Parathyroid adenoma (tissue), 2 donors: ENCODE data around the gene PROX2.

ENCODE experiments used
- H2AFZ ChIP-seq: fragments of 300-600 bp; sonication (generic); one replicate; pipeline ENCODE4 v1.7.0; 2017; ENCODE audit warnings: antibody characterized with exemption, mild to moderate bottlenecking
- H3K27ac ChIP-seq: fragments of 300-600 bp; sonication (generic); one replicate; pipeline ENCODE4 v1.7.0; 2017
- H3K27me3 ChIP-seq: fragments of 300-600 bp; sonication (generic); one replicate; pipeline ENCODE4 v1.7.0; 2017; ENCODE audit warnings: low read length; ENCODE audit not compliant: control insufficient read depth, insufficient read depth
- H3K36me3 ChIP-seq: fragments of 300-600 bp; sonication (generic); one replicate; pipeline ENCODE4 v1.7.0; 2017; ENCODE audit warnings: low read length; ENCODE audit not compliant: control insufficient read depth, insufficient read depth
- H3K4me1 ChIP-seq: fragments of 300-600 bp; sonication (generic); one replicate; pipeline ENCODE4 v1.7.0; 2017; ENCODE audit warnings: control low read depth
- H3K4me2 ChIP-seq: fragments of 300-600 bp; sonication (generic); one replicate; pipeline ENCODE4 v1.7.0; 2017; ENCODE audit warnings: low read length
- H3K4me3 ChIP-seq: fragments of 300-600 bp; sonication (generic); one replicate; pipeline ENCODE4 v1.7.0; 2017; ENCODE audit warnings: low read depth, low read length
- H3K79me2 ChIP-seq: fragments of 300-600 bp; sonication (generic); one replicate; pipeline ENCODE4 v1.7.0; 2017; ENCODE audit warnings: control low read depth
- H3K9ac ChIP-seq: fragments of 300-600 bp; sonication (generic); one replicate; pipeline ENCODE4 v1.7.0; 2017; ENCODE audit warnings: mild to moderate bottlenecking
- H3K9me3 ChIP-seq: fragments of 300-600 bp; sonication (generic); one replicate; pipeline ENCODE4 v1.7.0; 2017; ENCODE audit warnings: low read length; ENCODE audit not compliant: control insufficient read depth
- TF ChIP-seq, protein P1 (sequence below): fragments of 300-600 bp; sonication (generic); IDR thresholded peaks from one replicate; pipeline ENCODE4 v1.7.0; 2017; ENCODE audit warnings: antibody characterized with exemption, mild to moderate bottlenecking
- donor health status: primary hyperparathyroidism.

PROX2 gene

DNA sequence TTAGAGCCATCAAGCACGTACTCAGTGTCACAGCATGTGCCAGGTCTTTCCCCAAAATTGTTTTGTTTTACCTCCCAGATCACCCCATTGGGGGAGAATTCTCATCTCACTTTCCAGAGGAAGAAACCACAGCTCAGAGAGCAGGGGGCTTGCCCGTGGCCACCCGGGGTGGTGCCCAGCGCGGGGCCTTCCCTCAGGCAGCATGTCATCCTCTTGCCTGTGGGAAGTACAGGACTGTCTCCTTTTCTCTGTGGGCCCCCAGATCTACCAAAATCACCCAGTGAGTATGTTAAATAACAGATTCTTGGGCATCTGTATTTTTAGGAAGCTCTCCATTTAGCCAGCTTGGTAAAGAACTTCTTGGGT, 41.2 kb upstream of the PROX2 start:
- no peaks in the 10 kb centered on the region for H3K79me2 ChIP-seq
- H3K4me2 ChIP-seq: no peak overlapping the region
- no peak overlapping the region for H3K9ac ChIP-seq

DNA sequence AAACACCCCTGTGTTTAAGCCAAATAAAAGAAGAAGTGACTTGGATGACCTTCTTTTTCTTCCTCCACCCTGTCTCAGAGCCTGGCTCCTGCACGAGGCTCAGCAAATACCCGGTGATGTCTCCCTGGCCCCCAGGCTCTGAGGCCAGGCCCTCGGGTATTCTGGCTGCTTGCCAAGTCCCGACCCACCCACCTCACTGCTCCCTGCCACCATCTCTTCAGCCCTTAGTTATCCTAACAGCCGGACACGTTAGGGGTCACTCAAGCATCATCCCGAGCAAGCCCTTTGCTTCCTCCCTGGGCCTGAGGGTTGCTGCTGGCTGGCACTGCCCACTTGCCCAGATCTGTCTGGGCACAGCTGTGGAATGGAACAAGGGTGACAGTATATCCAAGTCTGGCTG, 39.9 kb upstream of the PROX2 start:
- TF ChIP-seq, protein P1, sequence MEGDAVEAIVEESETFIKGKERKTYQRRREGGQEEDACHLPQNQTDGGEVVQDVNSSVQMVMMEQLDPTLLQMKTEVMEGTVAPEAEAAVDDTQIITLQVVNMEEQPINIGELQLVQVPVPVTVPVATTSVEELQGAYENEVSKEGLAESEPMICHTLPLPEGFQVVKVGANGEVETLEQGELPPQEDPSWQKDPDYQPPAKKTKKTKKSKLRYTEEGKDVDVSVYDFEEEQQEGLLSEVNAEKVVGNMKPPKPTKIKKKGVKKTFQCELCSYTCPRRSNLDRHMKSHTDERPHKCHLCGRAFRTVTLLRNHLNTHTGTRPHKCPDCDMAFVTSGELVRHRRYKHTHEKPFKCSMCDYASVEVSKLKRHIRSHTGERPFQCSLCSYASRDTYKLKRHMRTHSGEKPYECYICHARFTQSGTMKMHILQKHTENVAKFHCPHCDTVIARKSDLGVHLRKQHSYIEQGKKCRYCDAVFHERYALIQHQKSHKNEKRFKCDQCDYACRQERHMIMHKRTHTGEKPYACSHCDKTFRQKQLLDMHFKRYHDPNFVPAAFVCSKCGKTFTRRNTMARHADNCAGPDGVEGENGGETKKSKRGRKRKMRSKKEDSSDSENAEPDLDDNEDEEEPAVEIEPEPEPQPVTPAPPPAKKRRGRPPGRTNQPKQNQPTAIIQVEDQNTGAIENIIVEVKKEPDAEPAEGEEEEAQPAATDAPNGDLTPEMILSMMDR: no peak
- H3K4me1 ChIP-seq: no peaks in the 10 kb centered on the region
- no peaks in the 10 kb centered on the region for H3K9me3 ChIP-seq
- no peaks in the 10 kb centered on the region for H3K36me3 ChIP-seq
- no peak overlapping the region for H3K4me3 ChIP-seq
- H3K27me3 ChIP-seq: no peaks in the 10 kb centered on the region
- no peak overlapping the region for H3K9ac ChIP-seq
- no peak overlapping the region for H3K27ac ChIP-seq
- no peaks in the 10 kb centered on the region for H3K79me2 ChIP-seq
- H3K4me2 ChIP-seq: no peak overlapping the region
- H2AFZ ChIP-seq: no peak overlapping the region

More for the DNA sequence above, 41.2 kb upstream of the PROX2 start:
- H3K27me3 ChIP-seq: no peaks in the 10 kb centered on the region
- H2AFZ ChIP-seq: no peak overlapping the region
- H3K36me3 ChIP-seq: no peaks in the 10 kb centered on the region
- TF ChIP-seq, protein P1: no peak
- H3K4me3 ChIP-seq: no peak overlapping the region
- H3K9me3 ChIP-seq: no peaks in the 10 kb centered on the region
- H3K27ac ChIP-seq: no peak overlapping the region
- H3K4me1 ChIP-seq: no peaks in the 10 kb centered on the region

DNA sequence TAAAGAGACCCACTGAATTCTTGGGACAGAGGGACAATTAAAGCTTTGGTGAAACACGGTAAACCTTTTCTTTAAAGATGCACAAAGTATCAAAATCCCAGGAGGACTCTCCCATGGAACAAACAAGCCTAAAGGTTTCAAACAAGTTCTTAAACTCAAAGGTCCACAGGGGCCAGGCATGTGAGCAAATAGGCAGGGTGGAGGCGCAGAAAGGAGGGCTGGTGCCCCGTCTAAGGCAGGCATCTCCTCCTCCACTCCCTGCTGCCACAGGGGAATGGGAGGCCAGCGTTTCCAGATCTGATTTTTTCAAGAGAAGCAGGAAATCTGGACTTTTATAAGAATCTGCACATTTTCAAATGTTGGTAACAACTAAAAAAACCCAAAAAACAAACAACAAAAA, 39.5 kb upstream of the PROX2 start:
- no peak overlapping the region for H3K27ac ChIP-seq

DNA sequence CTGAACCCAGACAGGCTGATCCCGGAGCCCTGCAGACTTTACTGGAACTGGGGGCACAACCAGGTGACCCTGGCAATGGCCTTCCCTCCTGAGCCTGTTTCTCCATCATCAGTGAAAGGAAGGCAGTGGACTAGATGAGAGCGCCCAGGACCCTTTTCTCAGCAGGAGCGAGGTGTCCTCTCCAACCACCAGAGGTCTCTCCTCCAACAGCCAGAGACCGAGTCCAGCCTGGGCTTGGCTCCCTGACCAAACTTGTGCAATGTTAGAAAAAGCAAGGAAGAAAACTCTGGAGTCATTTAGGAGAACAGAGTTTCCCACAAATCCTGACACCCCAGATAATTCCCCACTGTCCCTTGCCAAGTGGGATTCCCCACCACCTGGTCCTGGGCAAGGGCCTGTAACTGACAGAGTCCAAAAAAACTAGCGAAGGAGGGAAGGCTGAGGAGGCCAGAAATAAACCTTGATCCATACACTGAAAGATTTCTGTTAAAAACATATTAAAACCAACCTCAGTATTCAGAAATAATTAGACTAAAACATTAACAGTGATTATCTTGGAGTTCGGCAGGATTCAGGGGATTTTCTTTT, 38.1 kb upstream of the PROX2 start:
- Histone ChIP-seq H3K9ac (no peak overlapping the region), H3K27ac (no peak overlapping the region)

More for the DNA sequence above, 39.5 kb upstream of the PROX2 start:
- Histone ChIP-seq H3K9me3 (no peaks in the 10 kb centered on the region), H3K4me2 (no peak overlapping the region), H3K4me1 (no peaks in the 10 kb centered on the region), H3K4me3 (no peak overlapping the region), H3K79me2 (no peaks in the 10 kb centered on the region), H3K36me3 (no peaks in the 10 kb centered on the region), H3K27me3 (no peaks in the 10 kb centered on the region), H3K9ac (no peak overlapping the region), H2AFZ (no peak overlapping the region)
- TF ChIP-seq, protein P1: no peak

More for the DNA sequence above, 38.1 kb upstream of the PROX2 start:
- Histone ChIP-seq H3K36me3 (no peaks in the 10 kb centered on the region), H3K9me3 (no peaks in the 10 kb centered on the region), H3K79me2 (no peaks in the 10 kb centered on the region), H3K4me2 (no peak overlapping the region), H3K4me3 (no peak overlapping the region), H3K27me3 (no peaks in the 10 kb centered on the region), H3K4me1 (no peaks in the 10 kb centered on the region), H2AFZ (no peak overlapping the region)
- TF ChIP-seq, protein P1: peak; percentile 44
